Naive thymus-derived CD4-positive, alpha-beta T cell (primary cell): ENCODE data around the gene FCMR. TPM values are rescaled to one million over a fixed set of nuclear protein-coding genes. Genes with fewer than 3 reads are reported as not detected.

Experiments
- ATAC-seq: fragments of 150-1000 bp; cut with Tn5 transposase; 2 replicates; pipeline ENCODE4 v1.10.0; 2021; ENCODE audit warnings: mild to moderate bottlenecking, moderate library complexity
- CTCF ChIA-PET: fragments of 350-600 bp; sonication (Branson Sonifier 250); formaldehyde crosslinking; loops from one replicate; lab custom pipeline; 2021; ENCODE audit warnings: antibody characterized with exemption; lab: Charles Lee
- POLR2A ChIA-PET: fragments of 350-600 bp; sonication (Branson Sonifier 250); formaldehyde crosslinking; loops from one replicate; lab custom pipeline; 2021; ENCODE audit warnings: antibody characterized with exemption, inconsistent platforms; lab: Charles Lee
- DNase-seq, 9 donors: peaks; one replicate each; pipeline versions ENCODE4 v3.0.0 to v3.0.0-alpha.2; 2020 to 2022; ENCODE audit warnings: mixed read lengths in 1 of 9
- H3K27ac ChIP-seq: one replicate; pipeline ENCODE4 v1.7.0; 2013; ENCODE audit warnings: mild to moderate bottlenecking, low read depth, low read length, moderate library complexity
- H3K27me3 ChIP-seq, 2 donors: one replicate each; pipeline ENCODE4 v1.7.0; 2013; ENCODE audit warnings: low read length in 2 of 2, mild to moderate bottlenecking in 2 of 2, moderate library complexity in 2 of 2; ENCODE audit not compliant: control insufficient read depth in 2 of 2, insufficient read depth in 2 of 2
- H3K36me3 ChIP-seq, 3 experiments: 1 replicate in 2 of 3; 2 replicates in 1 of 3; pipeline ENCODE4 v1.7.0; 2013; ENCODE audit warnings: low read length in 3 of 3, mild to moderate bottlenecking in 3 of 3, moderate library complexity in 1 of 3; ENCODE audit not compliant: insufficient read depth in 3 of 3, control insufficient read depth in 2 of 3
- H3K4me1 ChIP-seq, 2 donors: one replicate each; pipeline ENCODE4 v1.7.0; 2013; ENCODE audit warnings: low read length in 2 of 2, mild to moderate bottlenecking in 2 of 2, moderate library complexity in 1 of 2; ENCODE audit not compliant: control insufficient read depth in 2 of 2, insufficient read depth in 2 of 2
- H3K4me3 ChIP-seq: 2 replicates; pipeline ENCODE4 v1.7.0; 2013; ENCODE audit warnings: mild to moderate bottlenecking, low read length
- H3K9me3 ChIP-seq, 3 experiments: 1 replicate in 2 of 3; 2 replicates in 1 of 3; pipeline ENCODE4 v1.7.0; 2013; ENCODE audit warnings: low read length in 3 of 3; ENCODE audit not compliant: control insufficient read depth in 2 of 3
- H3K27ac Mint-ChIP-seq, 9 donors: one replicate each; pipeline ENCODE4 v1.8.0; 2020 to 2022; ENCODE audit warnings: mixed read lengths in 9 of 9, mild to moderate bottlenecking in 8 of 9, moderate library complexity in 5 of 9, inconsistent platforms in 2 of 9
- H3K27me3 Mint-ChIP-seq, 5 donors: one replicate each; pipeline ENCODE4 v1.8.0; 2021 to 2022; ENCODE audit warnings: mixed read lengths in 5 of 5, mild to moderate bottlenecking in 1 of 5
- H3K36me3 Mint-ChIP-seq, 5 donors: one replicate each; pipeline ENCODE4 v1.8.0; 2020 to 2022; ENCODE audit warnings: mixed read lengths in 5 of 5, mild to moderate bottlenecking in 3 of 5, inconsistent platforms in 1 of 5
- H3K4me1 Mint-ChIP-seq, 7 donors: one replicate each; pipeline ENCODE4 v1.8.0; 2020 to 2022; ENCODE audit warnings: mixed read lengths in 7 of 7, mild to moderate bottlenecking in 3 of 7, inconsistent platforms in 1 of 7
- H3K4me3 Mint-ChIP-seq, 10 donors: one replicate each; pipeline ENCODE4 v1.8.0; 2020 to 2022; ENCODE audit warnings: mild to moderate bottlenecking in 10 of 10, mixed read lengths in 10 of 10, moderate library complexity in 6 of 10, inconsistent platforms in 2 of 10
- H3K9me3 Mint-ChIP-seq, 11 donors: one replicate each; pipeline ENCODE4 v1.8.0; 2020 to 2022; ENCODE audit warnings: mixed read lengths in 11 of 11, mild to moderate bottlenecking in 4 of 11, inconsistent platforms in 1 of 11, moderate library complexity in 1 of 11
- intact Hi-C, 2 donors: fragments of 100-400 bp; cut with micrococcal nuclease; formaldehyde crosslinking; loops; one replicate each; pipeline ENCODE4 v1.15.1; 2023
- polyA plus RNA-seq, 2 donors: library from polyadenylated mRNA; unstranded; fragments of 300-500 nt; fragmentation: Illumina TruSeq; gene quantifications; one replicate each; pipeline ENCODE4 v1.2.3, GENCODE V29; 2021
- total RNA-seq, 6 experiments: library from RNA in 5 of 6; stranded (reverse) in 5 of 6; gene quantifications; 1 replicate in 5 of 6; 2 replicates in 1 of 6; pipeline ENCODE4 v1.2.3 and lab custom pipeline; 2021 to 2026

The FCMR gene
- total and polyA plus RNA-seq, 7 experiments from 2014 or later, result 103 to 998 (median 803) TPM

GRCh38 chr1:206904423-206905142 lies 17.2 kb downstream of the FCMR start:
- Histone ChIP-seq H3K4me3 (peak overlapping the region; percentile 17), H3K36me3 (peaks cover 14 to 51% (median 22%) of the 10 kb centered on the region in 3 experiments), H3K9me3 (no peaks in the 10 kb centered on the region), H3K27me3 (no peaks in the 10 kb centered on the region), H3K27ac (peak overlapping the region; percentile 69), H3K4me1 (peaks cover 21 to 72% of the 10 kb centered on the region in 2 donors)
- intact Hi-C loops, result loop anchor here (1.0 to 5.0 kb wide), 3 partner anchors 14 to 347 kb away; partner anchors contain the start of gene IL20 (in 1 of the 2)
- peak overlapping the region; percentile 60 to 88 (median 78) for H3K4me3 Mint-ChIP-seq
- peaks cover 0 to 6% (median 0%) of the 10 kb centered on the region in 5 donors for H3K27me3 Mint-ChIP-seq
- H3K4me1 Mint-ChIP-seq, result peaks cover 49 to 96% (median 89%) of the 10 kb centered on the region in 7 donors
- no peak for ATAC-seq
- DNase-seq, result no peak
- H3K9me3 Mint-ChIP-seq, result peaks cover 0 to 8% (median 0%) of the 10 kb centered on the region in 11 donors
- POLR2A ChIA-PET, result interaction anchor here (0.9 to 17.9 kb wide), 15 partner anchors 7 to 168 kb away, joined by 3 to 600 read pairs (median 7); partner anchors contain the start of genes FCMR, IL10 and IL24
- CTCF ChIA-PET, result interaction anchor here (0.9 to 2.9 kb wide), 10 partner anchors 12 to 179 kb away, joined by 3 to 26 read pairs (median 5); partner anchors contain the start of genes FCMR and IL20
- peaks cover 19 to 65% (median 51%) of the 10 kb centered on the region in 5 donors for H3K36me3 Mint-ChIP-seq
- peak overlapping the region; percentile 79 to 98 (median 93) for H3K27ac Mint-ChIP-seq

- Histone ChIP-seq H3K9me3 (no peaks in the 10 kb centered on the region), H3K4me1 (peaks cover 21 to 72% of the 10 kb centered on the region in 2 donors), H3K36me3 (peaks cover 14 to 49% (median 22%) of the 10 kb centered on the region in 3 experiments), H3K4me3 (no peak overlapping the region), H3K27ac (no peak overlapping the region), H3K27me3 (no peaks in the 10 kb centered on the region)
- Mint-ChIP-seq H3K9me3 (peaks cover 0 to 8% (median 0%) of the 10 kb centered on the region in 11 donors), H3K36me3 (peaks cover 19 to 61% (median 47%) of the 10 kb centered on the region in 5 donors), H3K27ac (peak overlapping the region in 8 of 9 donors; percentile 89 to 98 (median 94)), H3K4me1 (peaks cover 47 to 100% (median 93%) of the 10 kb centered on the region in 7 donors), H3K4me3 (peak overlapping the region in 3 of 10 donors; percentile 23 to 81 (median 78)), H3K27me3 (peaks cover 0 to 3% (median 0%) of the 10 kb centered on the region in 5 donors)
- DNase-seq (no peak), ATAC-seq (no peak)
- intact Hi-C loops, result loop anchor here (2.0 kb wide), 1 partner anchor 13 kb away; no protein-coding TSS in a partner anchor
- ChIA-PET CTCF (interaction anchor here (1.4 to 2.9 kb wide), 2 partner anchors 18 to 94 kb away, joined by 4 to 26 read pairs; partner anchors contain the start of gene FCMR), POLR2A (interaction anchor here (1.0 to 17.9 kb wide), 8 partner anchors 6 to 56 kb away, joined by 3 to 600 read pairs (median 14); partner anchors contain the start of genes FCMR and IL24)
Measured at GRCh38 chr1:206903687-206904086, 18.1 kb downstream of the FCMR start.

- peak overlapping the region in 1 of 10 donors; percentile 3 for H3K4me3 Mint-ChIP-seq
- no peaks in the 10 kb centered on the region for H3K27me3 Mint-ChIP-seq
- H3K4me1 ChIP-seq, result peaks cover 21 to 62% of the 10 kb centered on the region in 2 donors
- intact Hi-C loops, result no loop called here
- peaks cover 43 to 99% (median 84%) of the 10 kb centered on the region in 7 donors for H3K4me1 Mint-ChIP-seq
- no peak overlapping the region for H3K27ac ChIP-seq
- CTCF ChIA-PET, result interaction anchor here (1.3 to 2.0 kb wide), 3 partner anchors 29 to 93 kb away, joined by 3 to 5 read pairs (median 5); partner anchors contain the start of gene IL20
- DNase-seq (no peak), ATAC-seq (no peak)
- POLR2A ChIA-PET, result interaction anchor here (1.0 to 17.9 kb wide), 9 partner anchors 10 to 86 kb away, joined by 3 to 600 read pairs (median 6); partner anchors contain the start of gene FCMR
- H3K36me3 Mint-ChIP-seq, result peaks cover 19 to 53% (median 40%) of the 10 kb centered on the region in 5 donors
- H3K27me3 ChIP-seq, result no peaks in the 10 kb centered on the region
- peak overlapping the region in 7 of 9 donors; percentile 91 to 98 (median 95) for H3K27ac Mint-ChIP-seq
- no peak overlapping the region for H3K4me3 ChIP-seq
- peaks cover 0 to 8% (median 0%) of the 10 kb centered on the region in 11 donors for H3K9me3 Mint-ChIP-seq
- no peaks in the 10 kb centered on the region for H3K9me3 ChIP-seq
- peaks cover 10 to 39% (median 14%) of the 10 kb centered on the region in 3 experiments for H3K36me3 ChIP-seq
Measured at GRCh38 chr1:206902702-206903101, 19.0 kb downstream of the FCMR start.

GRCh38 chr1:206901944-206902343 lies 19.8 kb downstream of the FCMR start:
- no peak for ATAC-seq
- no peak overlapping the region for H3K4me3 Mint-ChIP-seq
- no peak for DNase-seq
- peak overlapping the region; percentile 40 for H3K27ac ChIP-seq
- H3K4me3 ChIP-seq, result no peak overlapping the region
- H3K36me3 ChIP-seq, result peaks cover 10 to 32% (median 14%) of the 10 kb centered on the region in 3 experiments
- intact Hi-C loops, result loop anchor here in 1 of 2 donors (1.0 kb wide), 1 partner anchor 7 kb away; no protein-coding TSS in a partner anchor
- H3K4me1 Mint-ChIP-seq, result peaks cover 45 to 99% (median 91%) of the 10 kb centered on the region in 7 donors
- H3K9me3 ChIP-seq, result no peaks in the 10 kb centered on the region
- POLR2A ChIA-PET, result interaction anchor here (1.1 to 17.9 kb wide), 12 partner anchors 5 to 339 kb away, joined by 3 to 600 read pairs (median 6); partner anchors contain the start of gene FCMR
- H3K36me3 Mint-ChIP-seq, result peaks cover 19 to 52% (median 39%) of the 10 kb centered on the region in 5 donors
- CTCF ChIA-PET, result interaction anchor here (1.3 to 2.0 kb wide), 4 partner anchors 30 to 92 kb away, joined by 3 to 5 read pairs (median 4); partner anchors contain the start of gene IL20
- H3K27me3 ChIP-seq, result no peaks in the 10 kb centered on the region
- H3K27me3 Mint-ChIP-seq, result no peaks in the 10 kb centered on the region
- peak overlapping the region in 8 of 9 donors; percentile 32 to 98 (median 90) for H3K27ac Mint-ChIP-seq
- H3K9me3 Mint-ChIP-seq, result peaks cover 0 to 8% (median 0%) of the 10 kb centered on the region in 11 donors
- H3K4me1 ChIP-seq, result peaks cover 18 to 59% of the 10 kb centered on the region in 2 donors

- CTCF ChIA-PET, result interaction anchor here (1.0 to 1.7 kb wide), 5 partner anchors 12 to 91 kb away, joined by 3 to 5 read pairs (median 3); partner anchors contain the start of gene IL20
- peak overlapping the region; percentile 24 to 98 (median 90) for H3K27ac Mint-ChIP-seq
- Histone ChIP-seq H3K27me3 (no peaks in the 10 kb centered on the region), H3K9me3 (no peaks in the 10 kb centered on the region), H3K36me3 (peaks cover 4 to 28% (median 8%) of the 10 kb centered on the region in 3 experiments), H3K4me1 (peaks cover 2 to 51% of the 10 kb centered on the region in 2 donors), H3K27ac (peak overlapping the region; percentile 40), H3K4me3 (no peak overlapping the region)
- ATAC-seq (no peak), DNase-seq (no peak)
- no peaks in the 10 kb centered on the region for H3K27me3 Mint-ChIP-seq
- peak overlapping the region in 1 of 10 donors; percentile 15 for H3K4me3 Mint-ChIP-seq
- peaks cover 36 to 99% (median 92%) of the 10 kb centered on the region in 7 donors for H3K4me1 Mint-ChIP-seq
- POLR2A ChIA-PET, result interaction anchor here (0.8 to 17.9 kb wide), 23 partner anchors 7 to 196 kb away, joined by 3 to 600 read pairs (median 5); partner anchors contain the start of gene FCMR
- peaks cover 0 to 8% (median 0%) of the 10 kb centered on the region in 11 donors for H3K9me3 Mint-ChIP-seq
- peaks cover 17 to 46% (median 33%) of the 10 kb centered on the region in 5 donors for H3K36me3 Mint-ChIP-seq
- intact Hi-C loops, result no loop called here
Measured at GRCh38 chr1:206900149-206900548, 21.6 kb downstream of the FCMR start.
